ENCODE results near the gene MAGI3. TPM values are rescaled to one million over a fixed set of nuclear protein-coding genes. Genes with fewer than 3 reads are reported as not detected.

The MAGI3 gene
- total and polyA plus RNA-seq, 2 of the 13 experiments (the other 11 are each of a cell fraction or from before 2014, with no cell fraction given): 4.0 to 11.8 TPM

GRCh38 chr1:113630340-113631327 lies 240.3 kb downstream of the MAGI3 start:
- no peak for ATAC-seq

GRCh38 chr1:113641396-113641795 lies 251.1 kb downstream of the MAGI3 start:
- Histone ChIP-seq H3K9ac (ENCODE audit: insufficient read depth, low read depth, low read length) (no peak overlapping the region), H4K20me1 (ENCODE audit: insufficient read depth, low read length) (no peaks in the 10 kb centered on the region), H3K27ac (ENCODE audit: extremely low read length, insufficient read depth, low read length) (no peak overlapping the region), H3K4me3 (replicated peaks in 1 of 3; ENCODE audit: insufficient read depth in 1 of 3, low read depth in 2 of 3, low read length in 3 of 3) (no peak overlapping the region), H3K9me3 (ENCODE audit: low read length) (no peaks in the 10 kb centered on the region), H3K36me3 (replicated peaks in 1 of 2; ENCODE audit: control insufficient read depth in 1 of 2, insufficient read depth in 2 of 2, low read length in 2 of 2) (peaks cover 1 to 5% of the 10 kb centered on the region in 2 experiments; a peak in 2 of 5 replicates), H3K4me2 (ENCODE audit: low read depth, low read length) (no peak overlapping the region), H3K79me2 (ENCODE audit: insufficient read depth, low read length) (no peaks in the 10 kb centered on the region), H3K27me3 (ENCODE audit: control insufficient read depth in 1 of 2, insufficient read depth in 2 of 2, low read length in 2 of 2) (no peaks in the 10 kb centered on the region), H2AFZ (ENCODE audit: low read length) (no peak overlapping the region), H3K4me1 (ENCODE audit: insufficient read depth, low read length) (no peaks in the 10 kb centered on the region)
- 100% methylated on average over 1 of the region's 1 CpG for WGBS (ENCODE audit: low lambda C conversion rate)
- ChIA-PET POLR2A (no interaction called here), CTCF (ENCODE audit: low intra/inter-chr PET ratio, low total read pairs) (no interaction called here)
- intact Hi-C loops (cut with micrococcal nuclease; ENCODE audit: unreplicated experiment): no loop called here
- no peak for ATAC-seq
- BruUV-seq (replicated peaks): no TSS peak
- in situ Hi-C loops (cut with HindIII; ENCODE audit: extremely low pct_ligation_motif_present, low pct_unique_long_range_greater_than_20kb): no loop called here
- DNase-seq (ENCODE audit: low spot score): no peak
- no peak for FAIRE-seq
- TF ChIP-seq ZNF317 (CRISPR knock-in tag; IDR thresholded peaks at IDR 0.05) (no peak), AHR (CRISPR knock-in tag; IDR thresholded peaks at IDR 0.05) (no peak), ZNF784 (CRISPR knock-in tag; IDR thresholded peaks at IDR 0.05; ENCODE audit: borderline replicate concordance) (no peak), ETV5 (CRISPR knock-in tag; IDR thresholded peaks at IDR 0.05; ENCODE audit: borderline replicate concordance) (no peak), ZFYVE20 (CRISPR knock-in tag; IDR thresholded peaks at IDR 0.05; ENCODE audit: borderline replicate concordance, low read depth) (no peak), CSRNP2 (CRISPR knock-in tag; conservative IDR thresholded peaks at IDR 0.05; ENCODE audit: low read depth) (no peak), HDAC1 (CRISPR knock-in tag; IDR thresholded peaks at IDR 0.05) (no peak), MXI1 (IDR thresholded peaks at IDR 0.05; ENCODE audit: borderline replicate concordance, low read depth, low read length) (no peak), REL (CRISPR knock-in tag; conservative IDR thresholded peaks at IDR 0.05) (no peak)

More at GRCh38 chr1:113630340-113631327, 240.3 kb downstream of the MAGI3 start:
- in situ Hi-C loops (cut with HindIII; ENCODE audit: extremely low pct_ligation_motif_present, low pct_unique_long_range_greater_than_20kb): no loop called here
- no peaks in the 10 kb centered on the region for H4K20me1 ChIP-seq (ENCODE audit: insufficient read depth, low read length)
- ChIA-PET POLR2A (no interaction called here), CTCF (ENCODE audit: low intra/inter-chr PET ratio, low total read pairs) (no interaction called here)
- H3K36me3 ChIP-seq (replicated peaks in 1 of 2; ENCODE audit: control insufficient read depth in 1 of 2, insufficient read depth in 2 of 2, low read length in 2 of 2): peaks cover 0 to 3% of the 10 kb centered on the region in 2 experiments; a peak in 1 of 5 replicates
- no peak for DNase-seq (ENCODE audit: low spot score)
- 98% methylated on average over 6 of the region's 12 CpGs for WGBS (ENCODE audit: low lambda C conversion rate)
- H3K27ac ChIP-seq (ENCODE audit: extremely low read length, insufficient read depth, low read length): no peak overlapping the region
- H3K4me2 ChIP-seq (ENCODE audit: low read depth, low read length): no peak overlapping the region
- no peaks in the 10 kb centered on the region for H3K27me3 ChIP-seq (ENCODE audit: control insufficient read depth in 1 of 2, insufficient read depth in 2 of 2, low read length in 2 of 2)
- no peak for FAIRE-seq
- no TSS peak for BruUV-seq (replicated peaks)
- H3K4me3 ChIP-seq (replicated peaks in 1 of 3; ENCODE audit: insufficient read depth in 1 of 3, low read depth in 2 of 3, low read length in 3 of 3): no peak overlapping the region
- H3K9me3 ChIP-seq (ENCODE audit: low read length): no peaks in the 10 kb centered on the region
- H3K79me2 ChIP-seq (ENCODE audit: insufficient read depth, low read length): no peaks in the 10 kb centered on the region
- TF ChIP-seq ZNF207 (IDR thresholded peaks at IDR 0.05; ENCODE audit: borderline replicate concordance) (no peak), ZFP36L1 (CRISPR knock-in tag; IDR thresholded peaks at IDR 0.05) (no peak), ZNF768 (CRISPR knock-in tag; IDR thresholded peaks at IDR 0.05) (peak; percentile 46; the same call in 1 of the 2 replicates), E2F2 (CRISPR knock-in tag; IDR thresholded peaks at IDR 0.05; ENCODE audit: borderline replicate concordance) (no peak), ZNF256 (CRISPR knock-in tag; conservative IDR thresholded peaks at IDR 0.05) (no peak), CEBPB (IDR thresholded peaks at IDR 0.05; ENCODE audit: borderline replicate concordance, low read depth, low read length) (no peak)
- no peak overlapping the region for H3K9ac ChIP-seq (ENCODE audit: insufficient read depth, low read depth, low read length)
- no peak overlapping the region for H2AFZ ChIP-seq (ENCODE audit: low read length)
- no peaks in the 10 kb centered on the region for H3K4me1 ChIP-seq (ENCODE audit: insufficient read depth, low read length)
- intact Hi-C loops (cut with micrococcal nuclease; ENCODE audit: unreplicated experiment): no loop called here
